Measurements from ENCODE around the gene PDGFC.

Gene PDGFC

GRCh38 chr4:156786713-156787112, 184.9 kb downstream of the PDGFC start:
- TF ChIP-seq CTCF (IDR thresholded peaks at IDR 0.05; ENCODE audit: low read depth, low read length), result no peak
- no peak overlapping the region for H3K4me3 ChIP-seq (ENCODE audit: low read depth, low read length)

- no peak for TF ChIP-seq CTCF (IDR thresholded peaks at IDR 0.05; ENCODE audit: low read depth, low read length)
- H3K4me3 ChIP-seq (ENCODE audit: low read depth, low read length), result no peak overlapping the region
These were observed 186.6 kb downstream of the PDGFC start for GRCh38 chr4:156784970-156785369.

- TF ChIP-seq CTCF (IDR thresholded peaks at IDR 0.05; ENCODE audit: low read depth, low read length), result no peak
- H3K4me3 ChIP-seq (ENCODE audit: low read depth, low read length), result no peak overlapping the region
These were observed 187.6 kb downstream of the PDGFC start for GRCh38 chr4:156783966-156784365.

- H3K4me3 ChIP-seq (ENCODE audit: low read depth, low read length), result no peak overlapping the region
- TF ChIP-seq CTCF (IDR thresholded peaks at IDR 0.05; ENCODE audit: low read depth, low read length), result no peak
These were observed 189.1 kb downstream of the PDGFC start for GRCh38 chr4:156782491-156782890.

- no peak for TF ChIP-seq CTCF (IDR thresholded peaks at IDR 0.05; ENCODE audit: low read depth, low read length)
- H3K4me3 ChIP-seq (ENCODE audit: low read depth, low read length), result no peak overlapping the region
These were observed 189.7 kb downstream of the PDGFC start for GRCh38 chr4:156781852-156782251.

GRCh38 chr4:156779774-156780173, 191.8 kb downstream of the PDGFC start:
- no peak overlapping the region for H3K4me3 ChIP-seq (ENCODE audit: low read depth, low read length)
- no peak for TF ChIP-seq CTCF (IDR thresholded peaks at IDR 0.05; ENCODE audit: low read depth, low read length)

GRCh38 chr4:156779042-156779441, 192.6 kb downstream of the PDGFC start:
- no peak overlapping the region for H3K4me3 ChIP-seq (ENCODE audit: low read depth, low read length)
- no peak for TF ChIP-seq CTCF (IDR thresholded peaks at IDR 0.05; ENCODE audit: low read depth, low read length)
